LNCAP (cell line): ENCODE results near the gene FCHO2.

Experiments used
- CTCF ChIP-seq: fragments of 450-650 bp; IDR thresholded peaks from 2 replicates; pipeline ENCODE4 v1.5.1; 2017; ENCODE audit warnings: mild to moderate bottlenecking

The FCHO2 gene

GRCh38 chr5:73018892-73019291 is 63.1 kb downstream of the FCHO2 start:
- TF ChIP-seq CTCF: no peak

- TF ChIP-seq CTCF: no peak
Measured at GRCh38 chr5:73019766-73020165, 63.9 kb downstream of the FCHO2 start.

- no peak for TF ChIP-seq CTCF
Measured at GRCh38 chr5:73022471-73023169, 66.8 kb downstream of the FCHO2 start.

GRCh38 chr5:73027361-73027760 is 71.5 kb downstream of the FCHO2 start:
- TF ChIP-seq CTCF: peak; percentile 22; the same call in 1 of the 2 replicates

- no peak for TF ChIP-seq CTCF
Measured at GRCh38 chr5:73027816-73028215, 72.0 kb downstream of the FCHO2 start.

- no peak for TF ChIP-seq CTCF
Measured at GRCh38 chr5:73028991-73029595, 73.3 kb downstream of the FCHO2 start.

- TF ChIP-seq CTCF: no peak
Measured at GRCh38 chr5:73030531-73030930, 74.7 kb downstream of the FCHO2 start.

- TF ChIP-seq CTCF: no peak
Measured at GRCh38 chr5:73030995-73031394, 75.2 kb downstream of the FCHO2 start.
